ENCODE measurements around the gene UNC5B.

Gene UNC5B

DNA sequence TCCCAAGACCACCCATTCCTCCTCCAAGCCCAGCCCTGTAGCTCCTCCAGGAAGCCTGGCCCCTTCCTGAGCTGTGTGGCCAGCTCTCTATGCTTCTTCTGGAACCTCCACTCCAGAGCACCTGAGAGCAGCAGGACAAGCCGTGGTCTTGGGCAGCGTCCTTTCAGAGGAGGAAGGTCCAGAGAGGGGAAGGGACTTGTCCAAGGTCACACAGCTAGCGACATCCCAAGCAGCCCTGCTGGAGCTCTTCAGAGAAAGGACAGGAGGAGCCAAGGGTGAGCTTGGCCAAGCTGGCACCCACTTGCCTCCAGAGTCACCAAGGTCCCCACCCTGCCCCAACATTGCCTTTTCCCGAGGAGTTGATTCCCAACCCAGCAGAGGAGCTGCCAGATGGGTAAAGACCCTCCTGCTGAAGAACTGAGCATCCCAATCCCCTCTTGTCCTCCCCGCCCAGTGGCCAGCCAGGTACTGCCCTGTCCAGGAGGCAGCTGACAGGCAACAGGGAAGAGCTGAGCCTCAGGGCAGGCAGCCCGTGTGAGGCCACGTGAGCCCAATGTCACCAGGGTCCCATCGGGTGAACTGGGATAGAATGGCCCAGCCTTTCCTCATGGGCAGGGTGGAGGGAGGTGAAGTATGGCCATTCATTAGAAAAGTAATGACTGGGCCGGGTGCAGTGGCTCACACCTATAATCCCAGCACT, 46.2 kb downstream of the UNC5B start:
- intact Hi-C loops (cut with DNase I), result no loop called here
- no peak for DNase-seq

DNA sequence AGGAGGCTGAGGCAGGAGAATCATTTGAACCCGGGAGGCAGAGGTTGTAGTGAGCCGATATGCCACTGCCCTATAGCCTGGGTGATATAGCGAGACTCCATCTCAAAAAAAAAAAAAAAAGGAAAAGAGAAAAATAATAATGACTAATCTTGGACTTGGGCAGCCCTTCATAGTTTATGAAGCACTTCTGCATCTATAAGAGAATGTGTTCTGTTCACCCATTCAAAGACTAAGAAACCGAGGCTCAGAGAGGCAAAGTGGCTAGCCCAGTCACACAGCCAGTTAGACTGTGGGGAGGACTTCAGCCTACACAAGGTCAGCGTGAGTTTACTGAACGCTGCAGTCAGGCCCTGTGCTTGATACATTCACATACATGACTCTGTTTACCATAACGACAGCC, 46.9 kb downstream of the UNC5B start:
- DNase-seq, result no peak
- intact Hi-C loops (cut with DNase I), result no loop called here

DNA sequence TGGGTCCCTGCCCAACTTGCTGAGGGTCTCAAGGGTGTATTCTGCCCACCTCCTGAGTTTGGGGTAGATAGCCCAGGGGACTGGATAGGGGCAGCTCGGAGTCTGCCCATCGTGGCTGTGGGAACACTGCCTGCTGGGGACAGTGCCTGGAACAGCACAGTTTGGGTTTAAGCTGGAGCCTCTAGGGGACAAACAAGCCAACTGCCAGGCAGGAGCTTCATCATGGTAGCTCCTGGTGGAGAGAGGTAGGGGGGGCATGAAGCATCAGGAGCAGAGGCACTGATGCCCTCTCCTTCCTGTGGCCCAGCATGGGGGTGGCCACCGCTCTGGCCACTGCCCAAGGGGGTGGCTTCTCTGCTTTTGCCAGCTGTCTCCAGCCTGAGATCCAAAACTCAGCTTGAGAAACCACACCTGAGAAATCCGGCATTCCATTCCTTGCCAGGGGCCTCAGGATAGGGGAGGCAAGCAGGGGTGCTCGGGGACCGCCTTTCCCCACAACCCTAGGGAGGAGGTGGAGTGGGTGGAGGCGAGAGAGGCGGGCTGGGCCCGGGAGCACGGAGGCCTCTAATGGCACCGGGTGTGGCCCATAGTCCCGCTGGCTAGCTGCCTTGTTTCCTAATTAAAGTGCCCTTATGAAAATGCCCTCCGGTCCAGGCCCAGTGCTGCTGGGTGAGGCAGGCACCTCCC, 47.6 kb downstream of the UNC5B start:
- DNase-seq, result peak in 2 of 42 donors; percentile 54 to 55

DNA sequence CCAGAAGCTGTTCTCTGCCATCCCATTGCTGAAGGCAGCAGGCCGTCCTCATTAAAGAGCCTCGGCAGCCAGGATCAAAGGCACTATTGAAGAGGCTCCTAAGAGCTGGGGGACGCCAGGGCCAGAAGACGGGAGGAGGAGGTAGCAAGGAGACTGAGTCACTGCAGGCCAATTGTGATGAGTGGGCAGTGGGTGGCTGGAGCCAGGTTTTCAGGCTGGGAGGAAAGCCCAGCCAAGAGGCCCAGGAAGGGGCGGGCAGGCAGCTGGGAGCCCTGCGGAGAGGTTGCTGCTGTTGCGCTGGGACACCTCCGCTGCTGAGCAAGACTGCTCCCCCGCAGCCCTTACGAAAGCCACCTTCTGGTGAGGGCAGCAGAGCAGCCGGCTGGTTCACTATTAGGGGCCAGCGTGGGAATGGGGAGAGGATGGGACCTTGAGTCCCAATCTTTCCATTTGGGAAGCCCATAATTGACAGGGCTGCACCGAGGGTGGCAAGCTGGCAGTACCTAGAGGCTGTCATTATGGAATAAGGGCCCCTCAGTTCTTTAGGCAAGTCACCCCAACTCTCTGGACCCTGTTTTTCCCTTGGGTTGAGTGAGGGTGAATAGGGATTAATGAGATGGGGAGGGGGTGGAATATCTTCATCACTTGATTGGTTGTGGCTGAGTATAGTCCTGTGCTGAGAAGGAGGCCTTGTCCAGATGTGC, 48.4 kb downstream of the UNC5B start:
- intact Hi-C loops (cut with DNase I), result loop anchor here (5.0 kb wide), 1 partner anchor 48 kb away; the partner anchor contains the start of gene UNC5B
- peak in 40 of 42 donors; percentile 19 to 90 (median 57) for DNase-seq

More for the DNA sequence above, 47.6 kb downstream of the UNC5B start:
- intact Hi-C loops (cut with DNase I), result loop anchor here (5.0 kb wide), 1 partner anchor 48 kb away; the partner anchor contains the start of gene UNC5B

DNA sequence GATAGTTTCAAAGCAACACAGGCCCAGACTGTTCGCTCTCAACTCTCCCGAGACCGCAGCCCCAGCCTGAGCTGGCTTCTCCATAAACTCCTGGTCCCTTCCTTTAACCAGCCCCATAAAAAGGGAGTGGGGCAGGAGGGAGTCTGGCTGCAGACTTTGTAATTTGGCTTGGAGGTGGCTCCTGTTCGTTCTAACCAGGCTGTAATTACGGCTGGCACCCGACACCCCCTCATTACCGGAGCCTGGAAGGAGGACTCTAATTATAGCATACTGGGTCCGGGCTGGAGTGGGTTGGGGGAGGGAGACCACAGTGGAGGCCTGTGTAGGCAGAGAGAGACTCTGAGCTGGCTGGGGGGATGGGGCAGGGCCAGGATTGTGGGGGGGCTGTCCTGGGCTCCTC, 49.7 kb downstream of the UNC5B start:
- intact Hi-C loops (cut with DNase I), result loop anchor here (5.0 kb wide), 1 partner anchor 50 kb away; the partner anchor contains the start of gene UNC5B
- DNase-seq, result peak in 8 of 42 donors; percentile 25 to 65 (median 42)

DNA sequence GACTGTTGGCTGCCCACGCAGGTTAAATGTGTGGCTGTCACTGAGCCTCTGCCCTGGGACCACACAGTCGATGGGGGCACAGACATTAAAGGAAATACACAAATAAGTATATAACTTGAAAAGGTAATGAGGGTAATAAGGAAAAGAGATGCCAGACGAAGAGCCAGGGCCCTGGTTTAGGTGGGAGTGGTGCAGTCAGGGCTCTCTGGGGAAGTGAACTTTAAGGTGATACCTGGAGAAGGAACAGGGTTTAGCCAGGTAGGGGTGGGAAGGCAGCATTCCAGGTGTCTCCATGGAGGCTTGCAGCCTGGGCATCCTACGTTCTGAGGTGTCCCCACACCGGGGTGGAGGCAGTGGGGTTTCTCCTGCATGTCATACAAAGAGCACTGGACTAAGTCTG, 50.4 kb downstream of the UNC5B start:
- intact Hi-C loops (cut with DNase I), result loop anchor here (5.0 kb wide), 1 partner anchor 51 kb away; the partner anchor contains the start of gene UNC5B
- DNase-seq, result no peak

DNA sequence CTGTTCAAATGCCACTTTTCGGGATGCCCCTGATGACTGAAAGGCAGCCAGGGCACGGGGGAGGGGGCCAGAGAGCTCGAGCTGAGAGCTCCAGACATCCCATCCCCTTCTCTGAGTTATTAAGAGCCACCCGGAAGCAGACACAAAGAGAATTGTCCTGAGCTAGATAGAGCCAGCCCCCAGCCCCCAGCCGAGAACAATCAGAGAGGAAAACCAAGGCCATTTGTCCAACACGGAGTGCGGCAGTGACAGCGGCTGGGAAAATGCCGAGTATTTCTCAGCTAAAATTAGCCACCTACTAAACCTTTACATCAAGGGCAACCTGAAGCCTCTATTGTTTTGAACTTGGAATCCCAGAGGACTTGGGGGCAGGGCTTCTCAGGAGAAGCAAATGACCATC, 51.0 kb downstream of the UNC5B start:
- intact Hi-C loops (cut with DNase I), result loop anchor here (5.0 kb wide), 1 partner anchor 51 kb away; the partner anchor contains the start of gene UNC5B
- peak in 36 of 42 donors; percentile 30 to 83 (median 62) for DNase-seq

DNA sequence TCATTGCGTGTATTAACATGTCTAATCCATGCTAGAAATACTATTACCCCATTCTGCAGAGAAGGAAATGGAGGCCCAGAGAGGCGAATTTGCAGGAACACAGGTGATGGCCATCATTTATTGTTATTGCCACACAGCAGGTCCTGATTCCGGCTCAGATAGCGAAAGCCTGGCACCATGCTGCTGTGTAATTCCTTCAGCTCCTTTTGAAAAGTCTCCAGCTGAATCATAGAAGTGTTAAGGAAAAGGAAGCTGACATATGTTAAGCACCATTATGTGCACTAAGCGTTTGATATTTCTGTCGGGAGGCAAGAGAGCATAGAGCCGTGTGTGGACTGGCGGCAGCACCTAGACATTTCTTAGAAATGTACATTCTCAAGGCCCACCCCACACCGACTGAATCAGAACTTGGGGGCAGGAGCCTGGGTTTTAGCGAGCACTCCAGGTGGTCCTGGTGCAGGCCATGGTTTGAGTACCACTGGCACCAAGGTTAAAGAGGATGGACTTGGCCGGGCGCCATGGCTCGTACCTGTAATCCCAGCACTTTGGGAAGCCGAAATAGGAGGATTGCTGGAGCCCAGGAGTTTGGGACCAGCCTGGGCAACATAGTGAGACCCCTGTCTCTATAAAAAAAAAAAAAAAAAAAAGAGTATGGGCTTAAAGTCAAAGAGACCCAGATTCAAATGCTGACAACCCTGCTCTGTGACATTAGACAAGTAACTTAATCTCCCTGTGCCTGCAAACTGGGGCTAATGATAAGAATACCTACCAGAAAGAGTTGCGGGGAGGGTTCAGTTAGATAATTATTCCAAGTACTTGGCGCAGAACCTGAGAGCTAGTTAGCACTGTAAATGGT, 52.2 kb downstream of the UNC5B start:
- intact Hi-C loops (cut with DNase I), result loop anchor here (5.0 kb wide), 1 partner anchor 52 kb away; the partner anchor contains the start of gene UNC5B
- no peak for DNase-seq

DNA sequence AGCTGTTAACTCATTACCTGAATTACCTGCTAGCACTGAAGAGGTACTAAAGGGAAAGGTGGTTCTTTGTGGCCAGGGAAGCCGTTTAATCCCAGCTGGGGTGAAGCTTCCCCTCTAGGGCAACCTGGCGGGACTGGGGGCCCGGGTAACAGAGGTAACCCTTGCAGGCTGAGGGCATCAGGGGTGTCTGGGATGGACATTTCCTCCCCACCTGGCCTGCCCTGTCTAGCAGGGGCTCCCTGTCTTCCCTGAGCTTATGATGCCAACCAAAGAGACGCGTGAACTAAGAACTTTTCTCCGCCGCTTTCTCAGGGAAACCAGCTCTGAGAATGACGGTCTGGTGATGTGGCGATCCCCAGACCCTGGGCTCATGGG, 52.8 kb downstream of the UNC5B start:
- intact Hi-C loops (cut with DNase I), result no loop called here
- DNase-seq, result no peak

DNA sequence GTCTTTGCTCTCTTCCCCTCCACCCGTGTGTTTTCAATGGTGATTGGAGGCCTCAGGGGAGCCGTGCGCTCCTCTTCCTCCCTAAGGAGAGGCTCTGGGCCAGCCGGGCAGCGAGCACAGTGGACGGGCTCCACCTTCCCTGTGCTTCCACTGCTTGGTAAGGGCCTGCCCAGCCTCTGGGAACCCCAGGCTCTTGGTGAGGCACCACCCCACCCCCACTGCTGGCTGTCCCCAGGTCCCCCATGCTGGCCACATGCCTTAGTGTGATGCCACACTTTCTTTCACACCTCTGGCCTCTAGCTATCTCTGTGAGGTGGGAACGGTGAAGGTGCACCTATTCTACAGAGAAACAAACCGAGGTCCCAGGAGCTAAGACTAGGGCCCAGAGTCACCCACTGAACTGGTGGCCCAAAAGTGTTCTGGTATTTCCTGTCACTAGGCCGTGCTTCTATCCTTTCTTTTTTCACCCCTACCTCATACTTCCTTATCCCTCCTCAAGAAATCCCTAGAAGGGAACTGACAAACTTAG, 53.3 kb downstream of the UNC5B start:
- intact Hi-C loops (cut with DNase I), result no loop called here
- DNase-seq, result no peak

DNA sequence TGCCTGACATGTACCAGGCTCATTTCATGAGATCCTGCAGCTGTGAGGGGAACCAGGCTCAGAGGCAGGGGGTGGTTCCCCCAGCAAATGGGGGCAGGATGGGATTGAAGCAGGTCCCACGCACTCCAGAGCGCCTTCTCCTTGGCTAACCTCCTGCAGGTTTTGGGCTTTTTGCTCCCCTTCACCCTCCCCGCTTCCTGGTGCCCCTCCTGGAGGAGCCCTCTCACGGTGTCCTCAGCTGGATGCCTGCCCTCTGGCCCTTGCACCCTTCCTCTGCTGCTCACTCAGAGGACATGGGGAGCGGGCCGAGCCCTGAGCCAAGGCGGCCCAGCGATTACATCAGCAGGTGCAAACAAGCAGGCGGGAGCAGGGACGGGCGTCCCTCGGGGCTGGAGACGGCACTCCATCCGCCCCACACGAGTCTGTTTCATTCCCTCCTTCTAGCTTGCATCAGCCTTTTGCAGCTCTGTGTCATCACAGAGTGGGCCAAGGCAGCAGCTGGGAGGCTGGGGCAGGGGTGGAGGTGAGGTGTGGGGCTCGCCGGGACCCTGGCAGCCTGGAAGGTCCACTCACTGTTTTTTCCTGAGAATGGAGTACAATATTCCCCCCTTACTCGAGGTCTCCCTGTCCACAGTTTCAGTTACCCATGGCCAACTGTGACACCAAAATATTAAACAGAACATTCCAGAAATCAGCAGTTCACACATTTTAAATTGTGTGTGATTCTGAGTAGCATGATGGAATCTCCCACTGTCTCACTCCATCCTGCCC, 54.0 kb downstream of the UNC5B start:
- DNase-seq, result peak in 2 of 42 donors; percentile 27 to 47
- intact Hi-C loops (cut with DNase I), result no loop called here

DNA sequence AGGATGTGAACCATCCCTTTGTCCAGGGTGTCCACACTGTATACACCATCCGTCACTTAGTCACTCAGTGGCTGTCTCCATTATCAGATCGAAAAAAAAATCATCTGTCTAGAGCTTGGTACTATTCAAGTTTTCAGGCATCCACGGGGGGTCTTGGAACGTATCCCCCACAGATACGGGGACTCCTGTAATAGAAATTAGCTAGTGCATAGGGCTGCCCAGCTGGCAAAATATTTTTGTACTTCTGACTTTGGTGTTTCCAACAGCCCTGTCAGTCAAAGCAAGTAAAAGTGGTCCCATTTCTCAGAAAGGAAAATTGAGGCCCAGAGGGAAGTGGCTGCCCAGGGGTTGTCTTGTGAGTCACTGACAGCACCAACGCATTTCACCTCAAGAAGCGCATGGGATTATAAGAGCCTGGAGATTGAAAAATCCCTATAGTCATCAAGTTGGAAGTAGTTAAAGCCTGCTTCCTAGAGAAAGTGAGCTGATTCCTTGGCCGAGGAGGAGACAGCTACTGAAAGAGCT, 54.6 kb downstream of the UNC5B start:
- intact Hi-C loops (cut with DNase I), result no loop called here
- DNase-seq, result no peak

DNA sequence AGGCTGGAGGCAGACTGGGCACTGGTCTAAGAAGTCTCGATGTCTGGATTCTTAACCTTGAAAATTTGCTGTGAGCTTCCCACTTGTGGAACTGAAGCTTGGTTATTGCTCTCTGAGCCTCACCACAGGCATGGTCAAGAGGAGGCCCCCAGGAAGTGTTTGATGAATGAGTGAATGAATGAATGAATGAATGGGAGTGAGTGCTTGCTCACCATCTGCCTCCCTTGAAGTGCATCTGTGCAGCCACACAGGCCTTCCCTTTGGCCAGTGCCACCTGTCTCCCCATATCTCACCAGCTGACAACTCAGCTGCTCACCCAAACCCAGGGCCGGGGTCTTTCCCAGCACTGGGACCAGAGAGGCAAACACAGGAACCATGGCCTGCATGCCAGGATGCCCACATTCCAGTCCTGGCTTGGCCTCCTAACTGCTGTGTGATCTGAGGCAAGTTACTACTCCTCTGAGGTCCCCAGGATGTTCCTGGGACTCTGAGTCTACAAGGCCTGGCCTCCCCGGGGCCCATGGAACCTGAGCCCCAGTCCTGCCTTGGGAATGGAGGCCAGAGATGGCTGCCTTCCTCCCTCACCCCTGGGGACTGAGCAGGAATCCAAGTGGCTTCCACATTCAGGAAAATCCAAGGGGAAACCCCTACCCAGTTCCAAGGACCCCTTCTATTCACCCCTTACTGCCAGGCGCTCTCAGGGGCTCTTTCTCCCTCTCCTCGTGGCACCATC, 55.3 kb downstream of the UNC5B start:
- intact Hi-C loops (cut with DNase I), result no loop called here
- no peak for DNase-seq

DNA sequence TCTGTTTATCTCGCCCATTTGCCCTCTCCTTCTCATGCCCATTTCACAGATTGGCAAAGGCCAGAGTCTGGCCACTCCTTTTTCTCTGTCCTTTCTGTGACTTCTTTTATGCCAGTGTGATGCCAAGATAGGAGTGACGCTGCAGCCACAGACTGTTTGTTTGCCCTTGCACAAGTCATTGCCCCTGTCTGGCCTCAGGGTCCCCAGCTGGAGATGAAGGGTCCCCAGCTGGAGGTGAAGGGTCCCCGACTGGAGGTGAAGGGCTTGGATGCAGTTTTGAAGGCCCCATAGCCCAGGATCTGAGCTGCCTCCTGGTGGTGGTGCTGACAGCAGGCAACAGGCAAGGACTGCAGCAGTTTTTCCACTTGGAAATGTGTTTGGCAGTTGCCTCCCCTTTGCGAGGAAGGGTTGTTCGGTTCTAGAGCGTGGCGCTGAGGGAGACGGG, 55.9 kb downstream of the UNC5B start:
- intact Hi-C loops (cut with DNase I), result no loop called here
- peak in 37 of 42 donors; percentile 27 to 83 (median 57) for DNase-seq

DNA sequence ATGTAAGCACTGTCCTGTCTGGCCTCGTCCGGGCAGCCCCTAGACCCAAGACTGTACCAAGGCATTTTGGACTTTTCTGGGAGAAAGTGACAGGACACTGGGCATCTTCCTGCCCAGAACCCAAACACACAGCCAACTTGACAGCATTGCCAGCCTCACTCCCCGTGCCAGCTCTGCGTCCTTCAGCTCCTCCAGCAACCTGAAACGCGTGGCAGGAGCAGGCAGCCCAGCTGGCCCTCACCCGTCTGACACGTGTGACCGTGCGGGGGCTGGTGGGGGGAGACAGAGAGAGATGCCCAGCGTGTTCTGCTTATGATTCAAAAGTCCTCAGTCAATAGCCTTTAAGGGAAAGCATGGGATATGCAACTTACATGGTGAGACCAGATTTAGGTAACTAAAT, 56.4 kb downstream of the UNC5B start:
- DNase-seq, result peak in 25 of 42 donors; percentile 16 to 67 (median 43)
- intact Hi-C loops (cut with DNase I), result no loop called here
